Measurements from ENCODE around the gene NR3C2. TPM values are rescaled to one million over a fixed set of nuclear protein-coding genes. Genes with fewer than 3 reads are reported as not detected.

The NR3C2 gene
- total and polyA plus RNA-seq, 2 experiments from 2014 or later, result 1.2 to 3.0 TPM

DNA sequence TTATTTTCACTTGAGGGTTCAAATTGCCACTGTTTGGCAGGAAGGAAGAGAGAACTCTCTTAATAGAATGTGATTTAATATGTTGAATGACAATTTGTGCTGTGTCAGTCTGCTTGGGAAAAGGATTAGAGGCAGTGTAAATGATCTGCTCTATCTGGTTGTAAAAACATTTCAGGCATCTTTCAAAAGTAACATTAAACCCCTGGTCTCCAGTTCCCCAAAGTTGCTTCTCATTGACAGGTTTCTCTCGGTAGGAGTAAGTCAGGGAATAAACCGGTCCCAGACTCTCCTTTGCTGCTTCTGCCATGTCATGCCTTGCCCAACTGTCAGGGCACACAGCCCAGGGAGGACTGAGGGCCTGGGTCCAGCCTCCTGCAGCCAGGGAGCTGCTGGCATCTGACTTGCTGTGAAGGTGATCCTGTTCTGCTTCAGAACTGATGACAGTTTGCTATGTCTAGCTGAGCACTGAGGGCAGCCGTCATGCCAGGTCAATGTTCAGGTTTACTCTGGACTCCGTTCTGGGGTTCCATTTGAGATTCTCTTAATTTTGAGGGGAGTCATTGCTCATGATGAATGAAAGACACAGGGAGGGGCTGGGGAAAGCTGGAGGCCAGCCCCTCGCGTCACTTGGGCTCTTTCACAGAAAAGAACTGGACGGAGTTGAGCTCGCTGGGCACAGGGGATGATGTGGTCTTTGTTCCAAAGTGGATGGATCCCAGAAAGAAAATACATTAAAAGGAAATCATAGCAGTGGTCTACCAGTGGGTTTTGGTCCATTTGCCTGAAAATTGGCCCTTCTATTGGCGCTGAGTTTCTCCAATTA lies 397.9 kb downstream of the NR3C2 start (continued):
- TF ChIP-seq, protein P1, sequence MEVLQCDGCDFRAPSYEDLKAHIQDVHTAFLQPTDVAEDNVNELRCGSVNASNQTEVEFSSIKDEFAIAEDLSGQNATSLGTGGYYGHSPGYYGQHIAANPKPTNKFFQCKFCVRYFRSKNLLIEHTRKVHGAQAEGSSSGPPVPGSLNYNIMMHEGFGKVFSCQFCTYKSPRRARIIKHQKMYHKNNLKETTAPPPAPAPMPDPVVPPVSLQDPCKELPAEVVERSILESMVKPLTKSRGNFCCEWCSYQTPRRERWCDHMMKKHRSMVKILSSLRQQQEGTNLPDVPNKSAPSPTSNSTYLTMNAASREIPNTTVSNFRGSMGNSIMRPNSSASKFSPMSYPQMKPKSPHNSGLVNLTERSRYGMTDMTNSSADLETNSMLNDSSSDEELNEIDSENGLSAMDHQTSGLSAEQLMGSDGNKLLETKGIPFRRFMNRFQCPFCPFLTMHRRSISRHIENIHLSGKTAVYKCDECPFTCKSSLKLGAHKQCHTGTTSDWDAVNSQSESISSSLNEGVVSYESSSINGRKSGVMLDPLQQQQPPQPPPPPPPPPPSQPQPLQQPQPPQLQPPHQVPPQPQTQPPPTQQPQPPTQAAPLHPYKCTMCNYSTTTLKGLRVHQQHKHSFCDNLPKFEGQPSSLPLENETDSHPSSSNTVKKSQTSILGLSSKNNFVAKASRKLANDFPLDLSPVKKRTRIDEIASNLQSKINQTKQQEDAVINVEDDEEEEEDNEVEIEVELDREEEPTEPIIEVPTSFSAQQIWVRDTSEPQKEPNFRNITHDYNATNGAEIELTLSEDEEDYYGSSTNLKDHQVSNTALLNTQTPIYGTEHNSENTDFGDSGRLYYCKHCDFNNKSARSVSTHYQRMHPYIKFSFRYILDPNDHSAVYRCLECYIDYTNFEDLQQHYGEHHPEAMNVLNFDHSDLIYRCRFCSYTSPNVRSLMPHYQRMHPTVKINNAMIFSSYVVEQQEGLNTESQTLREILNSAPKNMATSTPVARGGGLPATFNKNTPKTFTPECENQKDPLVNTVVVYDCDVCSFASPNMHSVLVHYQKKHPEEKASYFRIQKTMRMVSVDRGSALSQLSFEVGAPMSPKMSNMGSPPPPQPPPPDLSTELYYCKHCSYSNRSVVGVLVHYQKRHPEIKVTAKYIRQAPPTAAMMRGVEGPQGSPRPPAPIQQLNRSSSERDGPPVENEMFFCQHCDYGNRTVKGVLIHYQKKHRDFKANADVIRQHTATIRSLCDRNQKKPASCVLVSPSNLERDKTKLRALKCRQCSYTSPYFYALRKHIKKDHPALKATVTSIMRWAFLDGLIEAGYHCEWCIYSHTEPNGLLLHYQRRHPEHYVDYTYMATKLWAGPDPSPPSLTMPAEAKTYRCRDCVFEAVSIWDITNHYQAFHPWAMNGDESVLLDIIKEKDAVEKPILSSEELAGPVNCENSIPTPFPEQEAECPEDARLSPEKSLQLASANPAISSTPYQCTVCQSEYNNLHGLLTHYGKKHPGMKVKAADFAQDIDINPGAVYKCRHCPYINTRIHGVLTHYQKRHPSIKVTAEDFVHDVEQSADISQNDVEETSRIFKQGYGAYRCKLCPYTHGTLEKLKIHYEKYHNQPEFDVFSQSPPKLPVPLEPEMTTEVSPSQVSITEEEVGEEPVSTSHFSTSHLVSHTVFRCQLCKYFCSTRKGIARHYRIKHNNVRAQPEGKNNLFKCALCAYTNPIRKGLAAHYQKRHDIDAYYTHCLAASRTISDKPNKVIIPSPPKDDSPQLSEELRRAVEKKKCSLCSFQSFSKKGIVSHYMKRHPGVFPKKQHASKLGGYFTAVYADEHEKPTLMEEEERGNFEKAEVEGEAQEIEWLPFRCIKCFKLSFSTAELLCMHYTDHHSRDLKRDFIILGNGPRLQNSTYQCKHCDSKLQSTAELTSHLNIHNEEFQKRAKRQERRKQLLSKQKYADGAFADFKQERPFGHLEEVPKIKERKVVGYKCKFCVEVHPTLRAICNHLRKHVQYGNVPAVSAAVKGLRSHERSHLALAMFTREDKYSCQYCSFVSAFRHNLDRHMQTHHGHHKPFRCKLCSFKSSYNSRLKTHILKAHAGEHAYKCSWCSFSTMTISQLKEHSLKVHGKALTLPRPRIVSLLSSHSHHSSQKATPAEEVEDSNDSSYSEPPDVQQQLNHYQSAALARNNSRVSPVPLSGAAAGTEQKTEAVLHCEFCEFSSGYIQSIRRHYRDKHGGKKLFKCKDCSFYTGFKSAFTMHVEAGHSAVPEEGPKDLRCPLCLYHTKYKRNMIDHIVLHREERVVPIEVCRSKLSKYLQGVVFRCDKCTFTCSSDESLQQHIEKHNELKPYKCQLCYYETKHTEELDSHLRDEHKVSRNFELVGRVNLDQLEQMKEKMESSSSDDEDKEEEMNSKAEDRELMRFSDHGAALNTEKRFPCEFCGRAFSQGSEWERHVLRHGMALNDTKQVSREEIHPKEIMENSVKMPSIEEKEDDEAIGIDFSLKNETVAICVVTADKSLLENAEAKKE (CRISPR knock-in tag; IDR thresholded peaks at IDR 0.05), result no peak
- TF ChIP-seq, protein P2, sequence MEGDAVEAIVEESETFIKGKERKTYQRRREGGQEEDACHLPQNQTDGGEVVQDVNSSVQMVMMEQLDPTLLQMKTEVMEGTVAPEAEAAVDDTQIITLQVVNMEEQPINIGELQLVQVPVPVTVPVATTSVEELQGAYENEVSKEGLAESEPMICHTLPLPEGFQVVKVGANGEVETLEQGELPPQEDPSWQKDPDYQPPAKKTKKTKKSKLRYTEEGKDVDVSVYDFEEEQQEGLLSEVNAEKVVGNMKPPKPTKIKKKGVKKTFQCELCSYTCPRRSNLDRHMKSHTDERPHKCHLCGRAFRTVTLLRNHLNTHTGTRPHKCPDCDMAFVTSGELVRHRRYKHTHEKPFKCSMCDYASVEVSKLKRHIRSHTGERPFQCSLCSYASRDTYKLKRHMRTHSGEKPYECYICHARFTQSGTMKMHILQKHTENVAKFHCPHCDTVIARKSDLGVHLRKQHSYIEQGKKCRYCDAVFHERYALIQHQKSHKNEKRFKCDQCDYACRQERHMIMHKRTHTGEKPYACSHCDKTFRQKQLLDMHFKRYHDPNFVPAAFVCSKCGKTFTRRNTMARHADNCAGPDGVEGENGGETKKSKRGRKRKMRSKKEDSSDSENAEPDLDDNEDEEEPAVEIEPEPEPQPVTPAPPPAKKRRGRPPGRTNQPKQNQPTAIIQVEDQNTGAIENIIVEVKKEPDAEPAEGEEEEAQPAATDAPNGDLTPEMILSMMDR (conservative IDR thresholded peaks at IDR 0.05; ENCODE audit: low read depth in 2 of 2), result no peak

DNA sequence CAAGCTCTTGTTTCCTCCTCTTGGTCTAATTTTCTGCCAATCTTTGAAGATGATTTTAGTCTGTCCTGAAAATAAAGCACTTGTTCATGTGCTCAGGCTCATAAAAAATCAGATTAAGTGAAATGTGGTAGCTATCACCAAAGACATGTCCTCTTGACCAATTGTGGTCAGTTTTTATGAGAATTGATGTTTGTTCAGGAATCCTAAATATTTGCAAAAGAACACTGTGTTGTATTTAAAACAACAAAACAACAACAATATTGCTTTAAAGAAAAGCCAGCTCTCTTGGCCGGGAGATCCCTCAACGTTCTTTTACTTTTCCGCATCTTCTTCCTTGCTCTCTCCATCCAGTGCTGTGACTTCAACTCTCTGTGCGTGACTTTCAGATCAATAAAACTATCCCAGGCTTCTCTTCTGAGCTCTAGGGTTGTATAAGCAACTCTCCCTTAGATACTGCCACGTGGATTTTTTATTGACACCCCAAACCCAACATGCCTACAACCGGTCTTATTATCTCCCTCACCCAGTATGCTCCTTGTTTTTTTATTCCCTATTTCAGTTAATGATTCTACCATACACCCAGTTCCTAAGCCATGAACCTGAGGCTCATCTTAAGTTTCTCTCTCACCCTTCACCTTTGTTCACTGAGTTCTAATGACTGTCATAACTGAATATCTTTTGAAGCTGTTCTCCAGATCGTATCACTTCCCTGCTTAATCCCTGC lies 400.4 kb downstream of the NR3C2 start:
- H3K79me2 ChIP-seq (replicated peaks; ENCODE audit: insufficient read depth), result no peaks in the 10 kb centered on the region
- no peak overlapping the region for H3K4me3 Mint-ChIP-seq
- H3K9me3 Mint-ChIP-seq, result no peaks in the 10 kb centered on the region
- H3K27ac Mint-ChIP-seq, result no peak overlapping the region
- no peaks in the 10 kb centered on the region for H3K9me2 ChIP-seq (ENCODE audit: insufficient read depth)
- H3K4me1 Mint-ChIP-seq, result no peaks in the 10 kb centered on the region
- no peaks in the 10 kb centered on the region for H3K36me3 ChIP-seq (ENCODE audit: insufficient read depth)
- H3K4me3 ChIP-seq, result no peak overlapping the region
- no peaks in the 10 kb centered on the region for H3F3A ChIP-seq (replicated peaks; ENCODE audit: low read depth)
- H3K27ac ChIP-seq (ENCODE audit: low read depth), result no peak overlapping the region
- no peak overlapping the region for H2AFZ ChIP-seq
- H3K4me2 ChIP-seq, result no peak overlapping the region
- no peaks in the 10 kb centered on the region for H3K36me3 Mint-ChIP-seq (ENCODE audit: low read depth)
- ATAC-seq, result no peak
- no peaks in the 10 kb centered on the region for H3K4me1 ChIP-seq (ENCODE audit: insufficient read depth)
- H4K20me1 ChIP-seq (replicated peaks; ENCODE audit: insufficient read depth), result no peaks in the 10 kb centered on the region
- no peaks in the 10 kb centered on the region for H3K27me3 Mint-ChIP-seq (ENCODE audit: insufficient read depth, low read depth, poor library complexity)
- DNase-seq (ENCODE audit: low spot score), result no peak
- no peaks in the 10 kb centered on the region for H3K27me3 ChIP-seq (ENCODE audit: insufficient read depth)
- TF ChIP-seq EZH2 (IDR thresholded peaks at IDR 0.05; ENCODE audit: low read depth, unreplicated experiment), result no peak
- TF ChIP-seq EZH2phosphoT487 (IDR thresholded peaks at IDR 0.05; ENCODE audit: unreplicated experiment), result no peak
- TF ChIP-seq NANOG (IDR thresholded peaks at IDR 0.05; ENCODE audit: borderline replicate concordance), result no peak
- TF ChIP-seq, protein P3, sequence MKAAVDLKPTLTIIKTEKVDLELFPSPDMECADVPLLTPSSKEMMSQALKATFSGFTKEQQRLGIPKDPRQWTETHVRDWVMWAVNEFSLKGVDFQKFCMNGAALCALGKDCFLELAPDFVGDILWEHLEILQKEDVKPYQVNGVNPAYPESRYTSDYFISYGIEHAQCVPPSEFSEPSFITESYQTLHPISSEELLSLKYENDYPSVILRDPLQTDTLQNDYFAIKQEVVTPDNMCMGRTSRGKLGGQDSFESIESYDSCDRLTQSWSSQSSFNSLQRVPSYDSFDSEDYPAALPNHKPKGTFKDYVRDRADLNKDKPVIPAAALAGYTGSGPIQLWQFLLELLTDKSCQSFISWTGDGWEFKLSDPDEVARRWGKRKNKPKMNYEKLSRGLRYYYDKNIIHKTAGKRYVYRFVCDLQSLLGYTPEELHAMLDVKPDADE (IDR thresholded peaks at IDR 0.05), result no peak
- TF ChIP-seq ZNF114 (CRISPR knock-in tag; IDR thresholded peaks at IDR 0.05), result no peak
- no peak for TF ChIP-seq POLR2AphosphoS5 (IDR thresholded peaks at IDR 0.05; ENCODE audit: low read depth)
